Lower leg skin (tissue), 4 donors: ENCODE measurements around the gene ANO10. TPM values are rescaled to one million over a fixed set of nuclear protein-coding genes. Genes with fewer than 3 reads are reported as not detected.

Experiments used
- DNase-seq, 2 donors: peaks; one replicate each; pipeline ENCODE4 v3.0.0-alpha.2; 2019; ENCODE audit warnings: low spot score in 2 of 2
- H3K4me3 ChIP-seq: fragments of 200-600 bp; sonication (generic); 2 replicates; pipeline ENCODE4 v1.5.1; 2017; ENCODE audit warnings: mild to moderate bottlenecking, low read depth; ENCODE audit not compliant: poor library complexity, severe bottlenecking
- POLR2A ChIP-seq, 2 donors: fragments of 450-650 bp; IDR thresholded peaks; one replicate each; pipeline ENCODE4 v1.6.1; 2016 to 2017; ENCODE audit warnings: antibody characterized with exemption in 2 of 2, mild to moderate bottlenecking in 1 of 2, moderate library complexity in 1 of 2
- WGBS, 2 donors: methylation state at CpG; one replicate each; pipeline ENCODE4 v1.1.5; 2018; 5-methylcytosine and 5-hydroxymethylcytosine counted together
- intact Hi-C: fragments of 100-400 bp; cut with DNase I; formaldehyde crosslinking; loops from one replicate; pipeline ENCODE4 v1.15.0; 2023; ENCODE audit warnings: low total_unique reads
- total RNA-seq, 4 donors: library from RNA; depleted of rRNA; stranded (reverse); fragments of >200 nt; gene quantifications; one replicate each; pipeline ENCODE4 v1.1.0, GENCODE V29; 2016
- TF ChIP-seq, protein P1 (sequence below), 3 donors: fragments of 450-650 bp; IDR thresholded peaks; one replicate each; pipeline ENCODE4 v1.5.1; 2016; ENCODE audit warnings: antibody characterized with exemption in 3 of 3, mild to moderate bottlenecking in 3 of 3, moderate library complexity in 2 of 3

The ANO10 gene
- total RNA-seq, 4 donors from 2014 or later: 31.6 to 41.5 (median 37.5) TPM

DNA sequence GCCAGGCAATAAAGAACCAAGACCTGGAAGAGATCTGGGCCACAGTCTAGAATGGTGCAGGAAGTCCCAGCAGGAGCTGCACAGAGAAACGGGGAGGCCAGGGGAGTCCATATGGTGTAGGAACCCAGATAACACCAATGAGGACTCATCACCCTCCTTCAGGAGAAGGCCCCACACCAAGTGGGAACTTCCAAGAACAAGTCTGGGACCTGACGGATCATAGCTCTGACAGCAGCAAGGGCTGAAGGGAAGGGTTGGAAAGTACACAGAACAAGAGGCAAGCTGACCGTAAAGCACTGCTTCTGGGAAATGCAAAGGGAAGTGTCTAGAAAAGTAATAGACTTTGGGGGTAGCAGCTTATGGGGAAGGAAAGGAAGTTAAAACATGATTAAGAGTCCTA is 34.5 kb downstream of the ANO10 start:
- TF ChIP-seq, protein P1, sequence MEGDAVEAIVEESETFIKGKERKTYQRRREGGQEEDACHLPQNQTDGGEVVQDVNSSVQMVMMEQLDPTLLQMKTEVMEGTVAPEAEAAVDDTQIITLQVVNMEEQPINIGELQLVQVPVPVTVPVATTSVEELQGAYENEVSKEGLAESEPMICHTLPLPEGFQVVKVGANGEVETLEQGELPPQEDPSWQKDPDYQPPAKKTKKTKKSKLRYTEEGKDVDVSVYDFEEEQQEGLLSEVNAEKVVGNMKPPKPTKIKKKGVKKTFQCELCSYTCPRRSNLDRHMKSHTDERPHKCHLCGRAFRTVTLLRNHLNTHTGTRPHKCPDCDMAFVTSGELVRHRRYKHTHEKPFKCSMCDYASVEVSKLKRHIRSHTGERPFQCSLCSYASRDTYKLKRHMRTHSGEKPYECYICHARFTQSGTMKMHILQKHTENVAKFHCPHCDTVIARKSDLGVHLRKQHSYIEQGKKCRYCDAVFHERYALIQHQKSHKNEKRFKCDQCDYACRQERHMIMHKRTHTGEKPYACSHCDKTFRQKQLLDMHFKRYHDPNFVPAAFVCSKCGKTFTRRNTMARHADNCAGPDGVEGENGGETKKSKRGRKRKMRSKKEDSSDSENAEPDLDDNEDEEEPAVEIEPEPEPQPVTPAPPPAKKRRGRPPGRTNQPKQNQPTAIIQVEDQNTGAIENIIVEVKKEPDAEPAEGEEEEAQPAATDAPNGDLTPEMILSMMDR (IDR thresholded peaks at IDR 0.05): no peak
- TF ChIP-seq POLR2A (IDR thresholded peaks at IDR 0.05): no peak
- WGBS, 2 donors: 94 to 98% methylated on average over 3 of the region's 3 CpGs
- H3K4me3 ChIP-seq: no peak overlapping the region

DNA sequence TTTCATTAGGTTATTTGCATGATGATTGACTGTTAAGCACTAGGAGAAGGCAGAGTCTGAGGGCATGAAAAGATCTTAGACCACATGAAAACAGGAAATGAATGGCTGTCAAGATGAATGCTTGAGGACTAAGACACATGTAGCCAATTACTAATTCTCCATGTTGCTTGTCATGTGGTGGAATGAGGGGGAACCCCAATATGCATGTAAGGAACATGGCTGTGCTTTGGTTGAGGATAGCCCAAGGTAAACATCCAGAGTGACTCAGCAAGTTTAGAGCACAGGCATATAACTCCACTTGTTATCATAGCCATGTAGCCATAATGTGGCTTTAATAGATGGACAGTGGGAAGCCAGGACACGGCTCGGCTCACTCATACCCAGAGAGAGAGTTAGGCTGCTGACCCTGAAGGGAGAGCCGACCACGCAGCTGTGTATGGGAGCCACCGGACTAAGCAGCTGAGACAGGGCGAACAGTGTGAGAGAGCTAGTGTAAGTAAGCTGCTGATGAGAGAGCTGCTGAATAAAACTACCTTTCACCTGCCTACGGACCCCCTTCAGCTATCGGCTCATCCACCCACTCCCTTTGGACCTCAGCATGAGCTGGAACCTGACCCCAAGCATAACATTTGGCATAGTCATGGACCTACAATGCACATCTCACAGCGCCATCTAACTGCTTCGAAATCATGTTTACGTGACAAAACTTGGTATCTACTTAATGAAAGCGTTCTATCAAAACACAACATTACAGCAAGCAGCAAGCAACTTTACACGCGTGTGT is 37.6 kb downstream of the ANO10 start:
- TF ChIP-seq, protein P1 (IDR thresholded peaks at IDR 0.05): no peak
- no peak for TF ChIP-seq POLR2A (IDR thresholded peaks at IDR 0.05)
- H3K4me3 ChIP-seq: no peak overlapping the region
- DNase-seq: no peak
- intact Hi-C loops: no loop called here
- WGBS, 2 donors: 97 to 98% methylated on average over 14 of the region's 14 CpGs

More for the DNA sequence above, 34.5 kb downstream of the ANO10 start:
- DNase-seq: no peak
- intact Hi-C loops: no loop called here

DNA sequence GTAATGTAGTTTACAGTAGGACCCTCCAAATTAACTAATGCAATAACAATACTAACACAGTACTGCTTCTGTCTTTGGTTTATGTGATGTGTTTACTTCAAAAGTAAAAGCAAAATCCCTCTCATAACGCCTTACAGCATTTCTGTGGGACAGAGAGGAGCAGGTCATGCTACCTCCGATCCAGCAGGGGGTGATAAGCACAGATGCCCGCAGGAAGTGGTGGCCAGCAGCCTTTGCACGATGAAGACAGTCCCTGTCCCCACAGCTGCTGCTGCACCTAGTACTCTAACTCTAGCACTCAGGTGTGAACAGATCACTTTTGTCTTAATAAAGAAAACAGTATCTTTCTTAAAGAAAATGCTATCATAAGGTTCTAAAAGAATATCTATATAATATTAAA is 38.3 kb downstream of the ANO10 start:
- 80 to 82% methylated on average over 4 of the region's 4 CpGs for WGBS, 2 donors
- no peak for TF ChIP-seq POLR2A (IDR thresholded peaks at IDR 0.05)
- TF ChIP-seq, protein P1 (IDR thresholded peaks at IDR 0.05): no peak

DNA sequence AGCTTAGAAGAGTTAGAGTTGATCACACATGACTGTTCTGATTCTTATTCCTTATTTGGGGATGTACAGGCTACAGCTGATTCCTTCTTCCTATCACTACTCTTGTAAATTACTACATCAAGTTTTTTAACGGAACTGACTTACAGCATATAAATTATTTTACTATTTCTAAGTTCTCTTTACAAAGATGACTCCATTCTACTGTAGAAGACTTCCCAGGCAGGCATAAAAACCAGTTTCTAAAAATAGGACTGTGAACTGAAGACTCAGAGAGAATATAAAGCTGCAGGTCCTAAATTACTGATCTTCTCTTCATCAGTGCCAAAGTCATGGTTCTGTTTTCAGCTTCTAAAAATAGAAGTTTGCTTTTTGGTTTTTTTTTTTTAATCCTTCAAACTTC is 38.9 kb downstream of the ANO10 start:
- no peak for DNase-seq
- intact Hi-C loops: no loop called here
- H3K4me3 ChIP-seq: no peak overlapping the region
- TF ChIP-seq, protein P1 (IDR thresholded peaks at IDR 0.05): no peak
- TF ChIP-seq POLR2A (IDR thresholded peaks at IDR 0.05): no peak
- WGBS, 2 donors: 38 to 43% methylated on average over 1 of the region's 1 CpG

More for the DNA sequence above, 38.3 kb downstream of the ANO10 start:
- intact Hi-C loops: no loop called here
- H3K4me3 ChIP-seq: no peak overlapping the region
- no peak for DNase-seq

DNA sequence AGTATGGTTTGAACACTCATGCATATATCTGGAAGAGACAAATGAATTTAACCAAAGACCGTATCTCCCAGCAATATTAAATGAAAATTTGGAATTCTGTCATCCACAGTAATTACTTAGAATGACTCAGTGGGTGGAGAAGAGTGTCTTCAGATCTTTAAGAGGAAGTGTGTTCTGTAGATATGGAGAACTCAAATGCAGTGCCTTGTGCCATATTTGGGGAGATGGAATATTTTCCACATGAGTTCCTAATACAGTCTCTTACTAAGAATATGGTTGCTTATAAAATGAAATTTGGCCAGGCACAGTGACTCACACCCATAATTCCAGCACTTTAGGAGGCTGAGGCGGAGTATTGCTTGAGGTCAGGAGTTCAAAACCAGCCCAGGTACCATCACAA is 40.5 kb downstream of the ANO10 start:
- intact Hi-C loops: no loop called here

More for the DNA sequence above, 40.5 kb downstream of the ANO10 start:
- 50 to 76% methylated on average over 2 of the region's 2 CpGs for WGBS, 2 donors
- H3K4me3 ChIP-seq: no peak overlapping the region
- no peak for TF ChIP-seq POLR2A (IDR thresholded peaks at IDR 0.05)
- TF ChIP-seq, protein P1 (IDR thresholded peaks at IDR 0.05): no peak
- DNase-seq: no peak
